SK-N-MC (cell line): ENCODE measurements around the gene IL12RB1.

Experiments used
- DNase-seq: peaks from one replicate; pipeline ENCODE4 v3.0.0-alpha.2; 2011; ENCODE audit warnings: low read depth, low spot score
- H3K27ac ChIP-seq: fragments of 200-600 bp; sonication (generic); 2 replicates; pipeline ENCODE4 v1.5.1; 2016; ENCODE audit warnings: mixed run types
- H3K36me3 ChIP-seq: fragments of 200-600 bp; sonication (generic); 2 replicates; pipeline ENCODE4 v1.6.1; 2017; ENCODE audit warnings: antibody characterized with exemption, low read length, mixed read lengths; ENCODE audit not compliant: insufficient read depth
- H3K4me3 ChIP-seq: fragments of 200-600 bp; sonication (generic); 2 replicates; pipeline ENCODE4 v1.5.1; 2016
- H3K9ac ChIP-seq: fragments of 200-600 bp; sonication (generic); 2 replicates; pipeline ENCODE4 v1.8.0; 2017; ENCODE audit warnings: mixed run types, mixed read lengths; ENCODE audit not compliant: insufficient read length
- H3K9me3 ChIP-seq: fragments of 200-600 bp; sonication (generic); 2 replicates; pipeline ENCODE4 v1.6.1; 2017; ENCODE audit warnings: low read depth, mild to moderate bottlenecking, antibody characterized with exemption, low read length, moderate library complexity, mixed read lengths
- EZH2 ChIP-seq: fragments of 200-600 bp; sonication (generic); IDR thresholded peaks from one replicate; pipeline ENCODE4 v1.6.1; 2017; ENCODE audit warnings: antibody characterized with exemption
- FOXP2 ChIP-seq: optimal IDR thresholded peaks from 2 replicates; pipeline ENCODE3; 2011; ENCODE audit warnings: mild to moderate bottlenecking, moderate library complexity; ENCODE audit not compliant: insufficient read depth; ENCODE audit errors: extremely low read length, control extremely low read depth
- POLR2AphosphoS5 ChIP-seq: IDR thresholded peaks from 2 replicates; pipeline ENCODE4 v1.6.1; 2012; ENCODE audit warnings: mild to moderate bottlenecking, low read depth, low read length, borderline replicate concordance

Gene IL12RB1

GRCh38 chr19:18017275-18018083 lies 69.3 kb downstream of the IL12RB1 start:
- Histone ChIP-seq H3K9ac (no peak overlapping the region), H3K36me3 (peaks cover 3% of the 10 kb centered on the region; the same call in 1 of the 2 replicates), H3K4me3 (no peak overlapping the region), H3K27ac (no peak overlapping the region), H3K9me3 (no peaks in the 10 kb centered on the region)
- no peak for DNase-seq
- TF ChIP-seq FOXP2 (no peak), EZH2 (no peak), POLR2AphosphoS5 (no peak)

- TF ChIP-seq EZH2: no peak
- TF ChIP-seq POLR2AphosphoS5: no peak
- no peak for TF ChIP-seq FOXP2
- no peak overlapping the region for H3K4me3 ChIP-seq
- H3K9me3 ChIP-seq: no peaks in the 10 kb centered on the region
- H3K27ac ChIP-seq: no peak overlapping the region
- no peak for DNase-seq
- H3K36me3 ChIP-seq: peaks cover 3% of the 10 kb centered on the region; the same call in 1 of the 2 replicates
- H3K9ac ChIP-seq: no peak overlapping the region
Observed at GRCh38 chr19:18016209-18016910, 70.4 kb downstream of the IL12RB1 start.

- Histone ChIP-seq H3K9me3 (no peaks in the 10 kb centered on the region), H3K36me3 (peaks cover 3% of the 10 kb centered on the region; the same call in 1 of the 2 replicates), H3K27ac (no peak overlapping the region), H3K9ac (no peak overlapping the region), H3K4me3 (no peak overlapping the region)
- TF ChIP-seq POLR2AphosphoS5: no peak
- no peak for TF ChIP-seq FOXP2
- no peak for TF ChIP-seq EZH2
- DNase-seq: no peak
Observed at GRCh38 chr19:18014197-18014596, 72.5 kb downstream of the IL12RB1 start.

GRCh38 chr19:18013210-18014111 lies 73.3 kb downstream of the IL12RB1 start:
- Histone ChIP-seq H3K27ac (no peak overlapping the region), H3K4me3 (no peak overlapping the region), H3K36me3 (peaks cover 3% of the 10 kb centered on the region; the same call in 1 of the 2 replicates), H3K9me3 (no peaks in the 10 kb centered on the region), H3K9ac (no peak overlapping the region)
- no peak for TF ChIP-seq FOXP2
- TF ChIP-seq POLR2AphosphoS5: no peak
- TF ChIP-seq EZH2: no peak
- DNase-seq: no peak

- Histone ChIP-seq H3K9me3 (no peaks in the 10 kb centered on the region), H3K4me3 (no peak overlapping the region), H3K27ac (no peak overlapping the region), H3K36me3 (peaks cover 3% of the 10 kb centered on the region; the same call in 1 of the 2 replicates), H3K9ac (no peak overlapping the region)
- TF ChIP-seq FOXP2: no peak
- TF ChIP-seq POLR2AphosphoS5: no peak
- TF ChIP-seq EZH2: no peak
- no peak for DNase-seq
Observed at GRCh38 chr19:18010149-18010548, 76.6 kb downstream of the IL12RB1 start.

GRCh38 chr19:18009412-18010066 lies 77.2 kb downstream of the IL12RB1 start:
- H3K9me3 ChIP-seq: no peaks in the 10 kb centered on the region
- peaks cover 3% of the 10 kb centered on the region; the same call in 1 of the 2 replicates for H3K36me3 ChIP-seq
- H3K9ac ChIP-seq: no peak overlapping the region
- DNase-seq: no peak
- TF ChIP-seq FOXP2 (no peak), POLR2AphosphoS5 (no peak), EZH2 (no peak)
- H3K27ac ChIP-seq: no peak overlapping the region
- H3K4me3 ChIP-seq: no peak overlapping the region
